ENCODE results near the gene DNAH14.

The DNAH14 gene

GRCh38 chr1:225341642-225342041, 412.2 kb downstream of the DNAH14 start:
- Histone ChIP-seq H3K27me3 (ENCODE audit: control insufficient read depth, insufficient read depth, low read length) (no peaks in the 10 kb centered on the region), H3K4me1 (ENCODE audit: control insufficient read depth, insufficient read depth, low read length) (no peaks in the 10 kb centered on the region), H3K4me3 (ENCODE audit: low read depth, low read length) (no peak overlapping the region), H3K9ac (ENCODE audit: low read depth, low read length) (no peak overlapping the region), H3K36me3 (ENCODE audit: control insufficient read depth, insufficient read depth, low read length) (no peaks in the 10 kb centered on the region), H3K27ac (ENCODE audit: low read depth, low read length) (no peak overlapping the region), H3K9me3 (ENCODE audit: control insufficient read depth, insufficient read depth, low read length) (no peaks in the 10 kb centered on the region)

- no peaks in the 10 kb centered on the region for H3K9me3 ChIP-seq (ENCODE audit: control insufficient read depth, insufficient read depth, low read length)
- H3K4me3 ChIP-seq (ENCODE audit: low read depth, low read length): no peak overlapping the region
- H3K27me3 ChIP-seq (ENCODE audit: control insufficient read depth, insufficient read depth, low read length): no peaks in the 10 kb centered on the region
- no peaks in the 10 kb centered on the region for H3K4me1 ChIP-seq (ENCODE audit: control insufficient read depth, insufficient read depth, low read length)
- H3K9ac ChIP-seq (ENCODE audit: low read depth, low read length): no peak overlapping the region
- H3K36me3 ChIP-seq (ENCODE audit: control insufficient read depth, insufficient read depth, low read length): no peaks in the 10 kb centered on the region
- no peak overlapping the region for H3K27ac ChIP-seq (ENCODE audit: low read depth, low read length)
Measured at GRCh38 chr1:225342695-225343094, 413.2 kb downstream of the DNAH14 start.

- Histone ChIP-seq H3K4me1 (ENCODE audit: control insufficient read depth, insufficient read depth, low read length) (no peaks in the 10 kb centered on the region), H3K27ac (ENCODE audit: low read depth, low read length) (no peak overlapping the region), H3K36me3 (ENCODE audit: control insufficient read depth, insufficient read depth, low read length) (no peaks in the 10 kb centered on the region)
Measured at GRCh38 chr1:225343618-225344017, 414.1 kb downstream of the DNAH14 start.

GRCh38 chr1:225347123-225347683, 417.7 kb downstream of the DNAH14 start:
- H3K27me3 ChIP-seq (ENCODE audit: control insufficient read depth, insufficient read depth, low read length): no peaks in the 10 kb centered on the region
- H3K36me3 ChIP-seq (ENCODE audit: control insufficient read depth, insufficient read depth, low read length): no peaks in the 10 kb centered on the region
- no peaks in the 10 kb centered on the region for H3K9me3 ChIP-seq (ENCODE audit: control insufficient read depth, insufficient read depth, low read length)
- H3K27ac ChIP-seq (ENCODE audit: low read depth, low read length): no peak overlapping the region
- H3K9ac ChIP-seq (ENCODE audit: low read depth, low read length): no peak overlapping the region
- no peaks in the 10 kb centered on the region for H3K4me1 ChIP-seq (ENCODE audit: control insufficient read depth, insufficient read depth, low read length)
- H3K4me3 ChIP-seq (ENCODE audit: low read depth, low read length): no peak overlapping the region

More at GRCh38 chr1:225343618-225344017, 414.1 kb downstream of the DNAH14 start:
- H3K9me3 ChIP-seq (ENCODE audit: control insufficient read depth, insufficient read depth, low read length): no peaks in the 10 kb centered on the region
- H3K9ac ChIP-seq (ENCODE audit: low read depth, low read length): no peak overlapping the region
- no peaks in the 10 kb centered on the region for H3K27me3 ChIP-seq (ENCODE audit: control insufficient read depth, insufficient read depth, low read length)
- no peak overlapping the region for H3K4me3 ChIP-seq (ENCODE audit: low read depth, low read length)

- Histone ChIP-seq H3K36me3 (ENCODE audit: control insufficient read depth, insufficient read depth, low read length) (no peaks in the 10 kb centered on the region), H3K27ac (ENCODE audit: low read depth, low read length) (no peak overlapping the region), H3K9me3 (ENCODE audit: control insufficient read depth, insufficient read depth, low read length) (no peaks in the 10 kb centered on the region), H3K9ac (ENCODE audit: low read depth, low read length) (no peak overlapping the region), H3K4me1 (ENCODE audit: control insufficient read depth, insufficient read depth, low read length) (no peaks in the 10 kb centered on the region), H3K27me3 (ENCODE audit: control insufficient read depth, insufficient read depth, low read length) (no peaks in the 10 kb centered on the region), H3K4me3 (ENCODE audit: low read depth, low read length) (no peak overlapping the region)
Measured at GRCh38 chr1:225348400-225348799, 418.9 kb downstream of the DNAH14 start.

GRCh38 chr1:225349826-225350225, 420.4 kb downstream of the DNAH14 start:
- Histone ChIP-seq H3K9ac (ENCODE audit: low read depth, low read length) (no peak overlapping the region), H3K4me3 (ENCODE audit: low read depth, low read length) (no peak overlapping the region), H3K27me3 (ENCODE audit: control insufficient read depth, insufficient read depth, low read length) (no peaks in the 10 kb centered on the region), H3K9me3 (ENCODE audit: control insufficient read depth, insufficient read depth, low read length) (no peaks in the 10 kb centered on the region), H3K27ac (ENCODE audit: low read depth, low read length) (no peak overlapping the region), H3K4me1 (ENCODE audit: control insufficient read depth, insufficient read depth, low read length) (no peaks in the 10 kb centered on the region), H3K36me3 (ENCODE audit: control insufficient read depth, insufficient read depth, low read length) (no peaks in the 10 kb centered on the region)

GRCh38 chr1:225350872-225351271, 421.4 kb downstream of the DNAH14 start:
- H3K9ac ChIP-seq (ENCODE audit: low read depth, low read length): no peak overlapping the region
- no peaks in the 10 kb centered on the region for H3K36me3 ChIP-seq (ENCODE audit: control insufficient read depth, insufficient read depth, low read length)
- H3K27me3 ChIP-seq (ENCODE audit: control insufficient read depth, insufficient read depth, low read length): no peaks in the 10 kb centered on the region
- no peaks in the 10 kb centered on the region for H3K9me3 ChIP-seq (ENCODE audit: control insufficient read depth, insufficient read depth, low read length)
- H3K4me3 ChIP-seq (ENCODE audit: low read depth, low read length): no peak overlapping the region
- H3K27ac ChIP-seq (ENCODE audit: low read depth, low read length): no peak overlapping the region
- H3K4me1 ChIP-seq (ENCODE audit: control insufficient read depth, insufficient read depth, low read length): no peaks in the 10 kb centered on the region

GRCh38 chr1:225354906-225355305, 425.4 kb downstream of the DNAH14 start:
- H3K27ac ChIP-seq (ENCODE audit: low read depth, low read length): no peak overlapping the region
- no peaks in the 10 kb centered on the region for H3K27me3 ChIP-seq (ENCODE audit: control insufficient read depth, insufficient read depth, low read length)
- H3K9me3 ChIP-seq (ENCODE audit: control insufficient read depth, insufficient read depth, low read length): no peaks in the 10 kb centered on the region
- H3K4me3 ChIP-seq (ENCODE audit: low read depth, low read length): no peak overlapping the region
- H3K9ac ChIP-seq (ENCODE audit: low read depth, low read length): no peak overlapping the region
- no peaks in the 10 kb centered on the region for H3K4me1 ChIP-seq (ENCODE audit: control insufficient read depth, insufficient read depth, low read length)
- H3K36me3 ChIP-seq (ENCODE audit: control insufficient read depth, insufficient read depth, low read length): no peaks in the 10 kb centered on the region

- Histone ChIP-seq H3K4me3 (ENCODE audit: low read depth, low read length) (no peak overlapping the region), H3K4me1 (ENCODE audit: control insufficient read depth, insufficient read depth, low read length) (no peaks in the 10 kb centered on the region), H3K36me3 (ENCODE audit: control insufficient read depth, insufficient read depth, low read length) (no peaks in the 10 kb centered on the region), H3K9me3 (ENCODE audit: control insufficient read depth, insufficient read depth, low read length) (no peaks in the 10 kb centered on the region), H3K9ac (ENCODE audit: low read depth, low read length) (no peak overlapping the region), H3K27me3 (ENCODE audit: control insufficient read depth, insufficient read depth, low read length) (no peaks in the 10 kb centered on the region), H3K27ac (ENCODE audit: low read depth, low read length) (no peak overlapping the region)
Measured at GRCh38 chr1:225355863-225356262, 426.4 kb downstream of the DNAH14 start.

- Histone ChIP-seq H3K4me1 (ENCODE audit: control insufficient read depth, insufficient read depth, low read length) (no peaks in the 10 kb centered on the region), H3K27me3 (ENCODE audit: control insufficient read depth, insufficient read depth, low read length) (peaks cover 7% of the 10 kb centered on the region), H3K36me3 (ENCODE audit: control insufficient read depth, insufficient read depth, low read length) (no peaks in the 10 kb centered on the region), H3K9me3 (ENCODE audit: control insufficient read depth, insufficient read depth, low read length) (no peaks in the 10 kb centered on the region), H3K4me3 (ENCODE audit: low read depth, low read length) (no peak overlapping the region), H3K9ac (ENCODE audit: low read depth, low read length) (no peak overlapping the region), H3K27ac (ENCODE audit: low read depth, low read length) (no peak overlapping the region)
Measured at GRCh38 chr1:225360119-225360518, 430.6 kb downstream of the DNAH14 start.

- Histone ChIP-seq H3K36me3 (ENCODE audit: control insufficient read depth, insufficient read depth, low read length) (no peaks in the 10 kb centered on the region), H3K4me3 (ENCODE audit: low read depth, low read length) (no peak overlapping the region), H3K27me3 (ENCODE audit: control insufficient read depth, insufficient read depth, low read length) (peaks cover 17% of the 10 kb centered on the region), H3K4me1 (ENCODE audit: control insufficient read depth, insufficient read depth, low read length) (no peaks in the 10 kb centered on the region), H3K9me3 (ENCODE audit: control insufficient read depth, insufficient read depth, low read length) (no peaks in the 10 kb centered on the region), H3K9ac (ENCODE audit: low read depth, low read length) (no peak overlapping the region), H3K27ac (ENCODE audit: low read depth, low read length) (no peak overlapping the region)
Measured at GRCh38 chr1:225361176-225361575, 431.7 kb downstream of the DNAH14 start.

GRCh38 chr1:225362805-225363204, 433.3 kb downstream of the DNAH14 start:
- Histone ChIP-seq H3K27ac (ENCODE audit: low read depth, low read length) (no peak overlapping the region), H3K9ac (ENCODE audit: low read depth, low read length) (no peak overlapping the region), H3K4me3 (ENCODE audit: low read depth, low read length) (no peak overlapping the region), H3K36me3 (ENCODE audit: control insufficient read depth, insufficient read depth, low read length) (no peaks in the 10 kb centered on the region), H3K9me3 (ENCODE audit: control insufficient read depth, insufficient read depth, low read length) (no peaks in the 10 kb centered on the region), H3K4me1 (ENCODE audit: control insufficient read depth, insufficient read depth, low read length) (0 out of 2 replicates have a peak, but pooled peaks cover 3% of the 10 kb centered on the region), H3K27me3 (ENCODE audit: control insufficient read depth, insufficient read depth, low read length) (peaks cover 33% of the 10 kb centered on the region)

Measured in HUES48 (cell line).